Fibroblast of upper back skin (primary cell): ENCODE measurements around the gene KLHDC8A.

Experiments
- DNase-seq: peaks from one replicate; pipeline ENCODE4 v3.0.0-alpha.2; 2013

KLHDC8A gene

DNA sequence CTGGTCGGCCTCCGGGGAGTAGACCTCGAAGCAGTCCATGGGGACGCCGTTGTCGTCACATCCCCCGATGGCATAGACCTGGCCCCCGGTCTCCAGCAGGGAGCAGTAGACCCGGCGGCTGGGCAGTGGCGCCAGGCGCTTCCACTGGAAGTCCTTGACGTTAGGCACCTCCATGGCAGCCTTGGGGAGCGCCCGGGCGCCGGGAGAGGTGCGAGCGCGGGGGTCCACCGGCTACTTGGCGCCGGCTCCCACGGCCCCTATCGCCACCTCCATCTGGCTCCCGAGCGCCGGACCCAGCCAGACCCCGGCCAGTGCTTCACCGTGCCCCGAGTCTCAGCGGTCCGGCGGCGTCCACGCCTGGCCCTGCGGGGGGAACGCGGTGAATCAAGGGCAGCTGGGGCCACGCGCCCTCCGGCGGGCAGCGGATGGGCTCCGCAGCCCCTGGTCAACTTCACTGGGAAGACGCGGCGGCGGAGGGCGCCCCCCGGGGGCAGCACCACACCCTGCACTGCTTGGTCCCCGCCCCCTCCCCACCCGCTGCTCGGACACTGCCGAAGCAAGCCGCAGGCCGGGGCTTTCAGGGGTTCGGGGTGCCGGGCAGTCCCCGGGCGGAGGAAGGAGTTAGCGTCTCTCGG, 13.2 kb downstream of the KLHDC8A start:
- DNase-seq: no peak

DNA sequence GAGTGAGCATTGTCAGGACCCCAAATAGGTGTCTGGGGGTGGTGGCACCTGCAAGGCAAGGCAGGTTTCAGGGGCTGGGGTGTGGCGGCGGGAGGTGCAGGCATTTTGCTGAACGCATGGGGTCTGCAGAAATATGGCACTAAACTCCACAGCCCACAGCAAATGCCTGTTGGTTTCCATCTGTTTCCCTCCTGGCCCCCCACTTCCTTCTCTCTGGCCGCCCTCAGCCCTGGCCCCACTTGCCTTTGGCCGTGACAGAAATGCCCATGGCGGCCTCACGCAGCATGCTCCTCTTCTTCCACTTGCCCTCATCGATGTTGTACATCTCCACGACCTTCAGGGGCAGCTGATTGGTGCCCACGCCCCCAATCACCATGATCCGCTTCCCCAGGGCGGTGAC, 13.7 kb downstream of the KLHDC8A start:
- no peak for DNase-seq

DNA sequence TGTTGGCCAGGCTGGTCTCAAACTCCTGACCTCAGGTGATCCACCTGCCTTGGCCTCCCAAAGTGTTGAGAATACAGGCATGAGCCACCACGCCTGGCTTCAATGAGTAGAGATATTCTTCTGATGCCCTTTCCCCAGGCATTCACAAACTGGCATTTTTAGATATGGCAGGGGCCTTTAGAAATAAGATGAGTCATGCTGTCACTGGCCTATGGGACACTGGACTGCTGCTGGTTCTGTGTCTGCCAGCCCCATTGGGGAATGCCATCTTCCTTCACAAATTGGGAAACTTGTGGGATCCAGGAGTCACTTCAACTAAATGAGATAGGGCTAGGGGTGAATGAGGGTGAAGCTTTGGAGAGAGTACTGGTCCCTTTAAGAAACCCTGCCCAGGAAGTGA, 16.0 kb downstream of the KLHDC8A start:
- DNase-seq: no peak

DNA sequence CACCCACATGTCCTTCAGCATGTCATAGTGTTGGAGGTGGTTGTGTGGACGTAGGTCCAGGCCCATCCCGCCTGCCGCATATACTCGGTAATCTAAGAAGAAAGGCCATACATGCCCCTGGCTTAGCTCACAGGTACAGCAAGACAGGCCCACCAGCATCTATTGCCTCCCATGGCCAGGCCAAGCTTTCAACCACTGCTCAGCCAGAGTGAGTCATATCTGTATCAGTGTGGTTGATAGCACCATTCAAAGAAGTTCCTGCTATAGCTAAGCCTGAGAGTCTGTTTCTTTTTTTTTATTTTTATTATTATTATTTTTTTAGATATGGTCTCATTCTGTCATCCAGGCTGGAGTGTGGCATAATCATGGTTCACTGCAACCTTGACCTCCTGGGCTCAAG, 17.0 kb downstream of the KLHDC8A start:
- DNase-seq: no peak

DNA sequence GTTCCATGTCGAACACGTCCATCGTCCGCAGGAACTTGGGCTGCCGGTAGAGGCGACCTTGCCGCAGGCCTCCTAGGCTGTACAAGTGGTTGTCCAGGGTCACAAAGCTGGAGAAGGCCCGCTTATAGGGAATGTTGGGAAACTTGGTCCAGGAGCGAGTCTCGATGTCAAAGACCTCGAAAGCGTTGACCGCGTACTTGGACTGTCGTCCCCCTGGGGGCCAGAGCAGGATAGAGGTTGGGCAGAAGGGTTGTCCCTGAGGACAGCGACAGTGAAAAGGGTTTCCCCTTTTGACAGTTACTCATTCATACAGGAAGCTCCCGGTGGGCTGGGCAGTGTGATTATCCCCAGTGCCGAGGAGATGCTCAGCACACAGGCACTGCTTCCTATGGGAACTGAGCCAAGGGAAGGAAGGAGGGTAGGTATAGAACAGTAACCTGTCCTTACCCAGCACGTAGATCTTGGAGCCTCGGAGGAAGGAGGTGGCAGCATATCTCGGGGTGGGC, 17.5 kb downstream of the KLHDC8A start:
- no peak for DNase-seq

DNA sequence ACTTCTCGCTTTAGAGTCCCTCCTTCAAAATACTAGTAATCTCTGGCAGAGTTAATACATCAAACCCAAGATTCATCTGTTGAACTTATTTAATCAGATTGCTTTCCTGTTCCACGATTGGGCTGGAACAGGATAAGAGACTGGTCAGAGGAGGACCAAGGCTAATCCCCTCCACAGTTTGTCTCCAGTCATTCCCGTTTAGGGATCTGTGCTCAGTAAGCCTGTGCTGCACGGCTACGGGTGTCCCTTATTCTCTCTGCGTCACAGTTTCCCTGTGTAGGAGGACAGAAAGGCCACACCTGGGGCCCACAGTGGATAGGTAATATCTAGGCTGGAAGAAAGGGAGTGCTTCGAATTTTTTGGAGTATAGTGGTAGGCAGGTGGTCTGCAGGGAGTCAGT, 18.7 kb downstream of the KLHDC8A start:
- no peak for DNase-seq

DNA sequence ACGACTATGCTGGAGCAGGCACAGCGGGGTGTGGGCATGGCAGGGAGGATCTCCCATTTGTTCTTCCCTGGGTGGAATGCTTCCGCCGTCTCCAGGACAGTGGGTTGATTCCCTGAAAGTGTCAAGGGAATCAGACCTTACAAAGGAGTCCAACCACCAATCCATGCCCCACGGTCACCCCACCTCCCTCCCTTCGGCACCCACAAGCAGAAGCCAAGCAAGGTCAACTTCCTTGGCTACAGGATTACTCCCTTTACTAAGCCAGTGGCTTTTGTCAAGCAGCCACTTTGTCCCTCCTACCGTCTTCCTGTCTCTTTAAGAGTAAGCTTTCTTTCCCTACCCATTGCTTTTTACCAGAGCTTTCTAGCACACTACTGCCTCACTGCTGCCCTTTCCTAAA, 19.2 kb downstream of the KLHDC8A start:
- no peak for DNase-seq

DNA sequence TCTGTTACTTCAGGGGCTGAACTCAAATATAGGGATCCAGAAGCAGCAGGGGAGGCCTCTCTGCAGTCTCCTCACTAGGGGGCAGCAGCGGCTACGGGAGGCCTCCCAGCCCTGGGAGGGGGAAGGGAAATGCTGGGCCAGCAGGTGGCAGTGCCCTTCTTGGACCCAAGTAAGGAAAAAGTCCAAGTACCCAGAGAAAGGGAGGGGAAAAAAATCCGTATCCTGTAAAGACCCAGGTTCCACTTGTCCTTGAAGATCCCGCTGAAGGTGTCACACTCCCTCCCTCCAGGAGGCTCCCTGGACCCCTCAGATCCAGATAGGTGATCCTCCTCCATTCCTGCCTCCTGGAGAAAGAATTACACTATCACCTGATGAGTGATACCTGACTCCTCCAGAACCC, 21.0 kb downstream of the KLHDC8A start:
- DNase-seq: peak; percentile 60

DNA sequence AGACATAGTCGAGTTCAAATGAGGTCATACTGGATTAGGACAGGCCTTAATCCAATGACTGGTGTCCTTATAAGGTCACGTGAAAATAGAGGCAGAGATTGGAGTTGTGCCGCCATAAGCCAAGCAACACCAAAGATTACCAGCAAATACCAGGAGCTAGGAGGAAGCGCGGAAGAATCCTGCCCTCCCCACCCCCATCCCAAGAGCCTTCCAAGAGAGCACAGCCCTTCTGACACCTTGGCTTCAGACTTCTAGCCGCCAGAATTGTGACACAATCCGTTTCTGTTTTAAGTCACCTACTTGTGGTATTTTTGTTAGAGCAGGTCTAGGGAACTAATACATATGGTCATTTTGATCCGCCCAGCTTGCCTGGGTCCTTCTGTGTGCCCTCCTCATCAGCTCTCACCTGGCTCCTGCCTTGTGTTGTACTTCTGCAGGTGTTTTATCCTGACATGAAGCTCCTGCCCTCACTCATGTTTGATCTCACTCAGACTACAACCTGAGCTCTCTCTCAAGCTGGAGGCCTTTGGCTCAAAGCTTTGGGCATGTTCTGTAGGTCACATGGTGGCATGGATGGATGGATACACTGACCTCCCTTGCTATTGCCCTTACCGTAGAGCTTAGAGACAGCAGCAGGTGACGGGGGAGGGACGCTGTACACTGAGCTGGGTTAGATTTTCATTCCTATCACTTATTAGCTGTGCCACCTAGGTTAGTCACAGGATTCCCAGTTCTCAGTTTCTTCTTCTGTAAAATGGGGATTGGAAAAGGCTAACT, 24.5 kb downstream of the KLHDC8A start:
- no peak for DNase-seq

DNA sequence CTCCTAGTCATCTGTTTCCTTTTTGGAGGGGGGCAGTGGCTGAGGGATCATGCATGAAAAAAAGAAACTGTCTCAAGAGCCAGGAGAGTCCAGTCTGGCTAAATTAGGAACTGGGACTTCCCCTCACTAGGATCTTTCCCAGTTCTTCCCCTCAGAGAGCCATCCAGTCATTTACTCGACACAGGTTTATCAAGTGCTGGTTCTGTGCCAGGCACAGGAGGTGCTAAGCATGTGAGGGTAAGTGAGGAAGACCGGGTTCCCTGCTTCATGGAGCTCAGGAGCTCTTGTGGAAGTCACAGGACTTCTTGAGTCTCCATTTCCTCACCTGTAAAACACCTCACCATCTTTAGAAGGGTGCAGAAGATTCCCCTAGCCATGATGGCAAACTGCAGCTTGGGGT, 26.6 kb downstream of the KLHDC8A start:
- DNase-seq: no peak

DNA sequence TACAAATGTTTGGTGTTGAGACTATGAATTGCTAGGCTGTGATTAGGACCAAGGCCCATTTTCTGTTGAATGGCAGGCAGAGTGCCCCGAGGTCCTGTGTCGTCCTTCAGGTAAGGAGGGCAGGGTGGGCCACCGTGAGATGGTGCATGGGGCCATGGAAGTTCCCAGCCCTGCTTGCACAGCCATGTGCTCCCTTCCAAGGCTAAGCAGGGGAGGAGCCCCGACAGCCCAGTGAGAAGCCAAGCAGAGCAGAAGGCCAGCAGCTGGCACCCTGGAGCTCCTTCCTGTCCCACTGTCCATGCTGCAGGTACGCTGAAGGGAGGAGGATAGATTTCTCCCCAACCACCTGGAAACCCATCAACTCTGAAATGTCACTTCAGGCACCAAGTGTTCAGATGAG, 27.0 kb downstream of the KLHDC8A start:
- DNase-seq: no peak

DNA sequence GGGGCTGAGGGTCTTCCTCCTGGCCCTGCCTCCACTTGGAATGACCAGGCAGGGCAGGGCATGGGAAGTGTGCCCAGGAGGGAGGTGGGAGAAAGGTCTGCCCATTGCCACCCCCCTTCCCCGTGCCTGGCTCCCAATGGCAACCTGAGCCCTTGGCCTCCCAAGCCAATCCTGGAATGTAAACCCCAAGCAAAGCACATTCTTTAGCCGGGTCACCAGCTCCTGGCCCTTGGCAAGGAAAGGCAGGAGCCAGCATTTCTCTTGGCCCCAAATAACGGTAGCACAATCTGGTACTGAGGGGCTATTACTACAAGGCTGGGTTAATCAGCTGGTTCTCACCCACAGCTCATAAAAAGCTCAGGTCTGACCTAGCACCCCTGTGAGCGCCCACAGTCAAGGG, 28.2 kb downstream of the KLHDC8A start:
- DNase-seq: no peak

DNA sequence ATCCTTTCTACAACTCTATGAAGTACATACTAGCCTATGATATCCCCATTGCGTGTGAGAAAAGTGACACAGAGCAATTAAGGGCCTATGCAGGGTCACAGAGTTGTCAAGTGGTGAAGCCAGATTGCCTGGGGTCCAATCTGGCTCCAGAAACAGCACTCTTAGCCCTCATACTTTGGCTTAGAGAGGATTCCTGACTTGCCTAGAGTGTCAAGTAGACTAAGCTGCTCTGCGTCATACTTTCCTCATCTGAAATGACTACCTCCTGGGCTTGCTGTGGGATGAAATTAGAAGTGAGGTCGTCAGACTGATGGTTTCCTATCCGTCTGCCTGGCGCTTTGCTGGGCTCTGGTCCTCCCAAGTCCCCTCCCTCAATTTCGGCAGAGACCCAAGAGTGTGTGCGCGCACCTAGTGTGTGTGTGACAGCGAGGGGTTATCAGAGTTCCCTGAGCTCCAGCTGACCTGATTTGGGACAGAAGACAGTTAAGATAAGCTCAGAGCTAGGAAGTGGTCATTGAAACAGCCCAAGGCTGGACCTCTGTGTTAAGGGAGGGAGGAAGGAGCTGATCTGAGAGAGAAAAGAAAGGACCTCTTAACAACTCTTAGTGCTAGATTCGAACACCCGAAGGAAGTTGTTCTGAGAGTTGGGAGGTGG, 29.8 kb downstream of the KLHDC8A start:
- peak; percentile 18 for DNase-seq

DNA sequence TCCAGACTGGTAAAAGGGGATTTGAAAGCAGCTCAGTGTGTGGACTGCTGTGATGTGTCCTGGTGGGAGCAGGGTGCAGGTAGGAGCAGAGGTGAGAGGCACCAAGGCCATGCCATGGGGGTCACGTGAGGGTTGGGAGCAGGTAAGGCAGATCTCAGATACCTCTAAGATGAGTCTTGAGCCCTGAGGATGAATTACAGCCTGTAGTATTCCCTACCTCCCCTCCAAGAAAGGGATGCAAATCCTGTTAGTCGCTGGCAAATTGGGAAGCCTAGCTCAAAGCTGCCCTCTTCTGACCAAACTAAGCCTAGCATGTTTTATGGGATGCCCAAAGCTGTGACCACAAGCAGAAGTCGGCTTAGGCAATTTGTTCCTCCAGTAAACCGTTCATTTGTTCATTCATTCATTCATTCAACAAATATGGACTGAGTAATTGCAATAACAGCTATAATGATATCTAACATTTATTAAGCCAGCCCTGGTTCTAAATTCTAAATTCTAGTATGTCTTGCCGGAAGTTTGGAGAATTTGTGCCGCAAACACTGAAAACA, 31.3 kb downstream of the KLHDC8A start:
- DNase-seq: peak; percentile 79

DNA sequence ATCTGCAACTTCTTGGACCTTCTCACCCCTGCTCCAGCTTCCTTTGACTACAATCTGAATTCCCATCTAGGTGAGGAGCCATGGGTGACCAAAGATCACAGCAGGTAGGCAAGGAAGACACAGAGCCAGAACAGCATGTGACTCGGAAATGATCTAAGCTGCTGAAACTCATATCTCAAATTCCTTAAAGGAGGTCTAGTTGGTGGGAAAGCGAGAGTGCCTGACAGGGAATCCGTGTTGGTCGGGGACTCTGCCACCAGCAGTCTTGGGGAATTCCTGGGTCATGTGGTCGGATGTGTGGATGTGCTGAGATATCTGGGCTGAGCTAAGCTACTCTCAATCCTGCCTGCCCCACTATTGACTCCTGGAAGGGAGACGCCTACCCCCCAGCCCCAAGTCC, 31.9 kb downstream of the KLHDC8A start:
- peak; percentile 46 for DNase-seq

DNA sequence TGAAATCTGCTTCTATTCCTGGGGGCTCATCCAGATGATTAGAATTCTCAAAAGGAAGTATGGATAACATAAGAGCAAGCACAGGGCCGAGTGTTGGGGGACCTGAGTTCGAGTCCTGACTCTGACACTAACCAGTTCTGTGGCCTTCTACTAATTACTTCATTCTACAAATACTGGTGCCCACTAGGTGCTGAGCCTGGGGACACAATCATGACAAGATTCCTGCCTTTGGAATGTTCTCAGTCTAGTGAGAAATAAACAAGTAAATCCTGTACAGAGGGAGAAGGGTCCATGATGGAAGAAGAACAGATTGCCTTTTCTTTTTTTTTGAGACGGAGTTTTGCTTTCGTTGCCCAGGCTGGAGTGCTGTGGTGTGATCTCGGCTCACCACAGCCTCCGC, 32.9 kb downstream of the KLHDC8A start:
- no peak for DNase-seq

DNA sequence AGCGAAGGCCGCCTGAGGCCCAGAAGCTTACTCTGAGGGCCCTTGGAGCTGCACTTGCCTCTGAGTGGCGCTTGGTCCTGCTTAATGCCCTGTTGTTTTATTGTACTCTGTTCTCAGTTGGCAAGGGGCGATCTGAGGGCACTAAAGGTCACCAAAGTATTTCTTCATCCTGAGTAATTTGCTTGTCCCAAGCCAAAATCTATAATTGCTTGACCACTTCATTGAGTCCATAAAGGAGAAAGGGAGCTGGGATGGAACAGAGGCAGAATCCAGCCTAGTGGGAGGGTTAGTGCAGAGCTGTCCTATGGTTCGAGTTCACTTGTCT, 34.8 kb downstream of the KLHDC8A start:
- DNase-seq: no peak

DNA sequence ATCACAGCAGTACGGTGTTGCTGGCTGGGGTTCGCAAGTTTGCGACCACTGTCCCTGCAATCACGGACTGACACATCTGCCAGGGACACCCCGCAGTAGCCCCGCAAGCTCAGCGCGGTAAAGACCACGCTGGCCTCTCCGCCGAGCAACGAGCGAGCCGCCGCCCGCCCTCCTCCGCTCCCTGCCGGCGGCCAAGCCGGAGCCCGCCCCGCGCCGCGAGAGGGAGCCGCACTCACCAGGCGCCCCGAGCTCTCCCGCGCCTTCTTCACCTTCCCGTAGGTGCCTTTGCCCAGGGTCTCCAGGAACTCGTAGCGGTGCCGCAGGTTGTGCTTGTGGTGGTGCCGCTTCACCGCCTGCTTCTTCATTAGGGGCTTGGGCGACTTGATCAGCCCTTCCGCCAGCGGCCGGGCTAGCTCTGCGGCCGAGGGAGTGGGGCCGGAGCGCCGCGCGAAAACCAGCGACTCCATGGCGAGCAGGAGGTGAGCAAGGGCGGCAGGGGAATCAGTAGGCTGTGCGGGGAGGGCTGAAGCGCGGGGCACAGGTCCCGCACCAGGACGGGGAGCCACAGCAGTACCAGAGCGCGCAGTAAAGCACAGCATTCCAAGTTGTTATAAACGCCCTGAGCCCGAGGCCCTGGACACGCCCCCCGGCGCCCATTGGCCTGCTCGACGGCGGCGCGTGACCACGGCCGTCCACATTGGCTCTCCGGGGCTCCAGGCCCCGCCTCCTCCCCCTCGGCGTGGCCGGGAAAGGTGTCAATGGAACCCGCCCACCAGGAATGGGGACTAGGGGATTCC, 35.4 kb downstream of the KLHDC8A start, which contains the start of gene NUAK2:
TSS of gene NUAK2 (minus strand) at position 584 of the 797 bp plus-strand sequence. CDS start at position 467, 117 bp downstream.
- DNase-seq: peak; percentile 89

DNA sequence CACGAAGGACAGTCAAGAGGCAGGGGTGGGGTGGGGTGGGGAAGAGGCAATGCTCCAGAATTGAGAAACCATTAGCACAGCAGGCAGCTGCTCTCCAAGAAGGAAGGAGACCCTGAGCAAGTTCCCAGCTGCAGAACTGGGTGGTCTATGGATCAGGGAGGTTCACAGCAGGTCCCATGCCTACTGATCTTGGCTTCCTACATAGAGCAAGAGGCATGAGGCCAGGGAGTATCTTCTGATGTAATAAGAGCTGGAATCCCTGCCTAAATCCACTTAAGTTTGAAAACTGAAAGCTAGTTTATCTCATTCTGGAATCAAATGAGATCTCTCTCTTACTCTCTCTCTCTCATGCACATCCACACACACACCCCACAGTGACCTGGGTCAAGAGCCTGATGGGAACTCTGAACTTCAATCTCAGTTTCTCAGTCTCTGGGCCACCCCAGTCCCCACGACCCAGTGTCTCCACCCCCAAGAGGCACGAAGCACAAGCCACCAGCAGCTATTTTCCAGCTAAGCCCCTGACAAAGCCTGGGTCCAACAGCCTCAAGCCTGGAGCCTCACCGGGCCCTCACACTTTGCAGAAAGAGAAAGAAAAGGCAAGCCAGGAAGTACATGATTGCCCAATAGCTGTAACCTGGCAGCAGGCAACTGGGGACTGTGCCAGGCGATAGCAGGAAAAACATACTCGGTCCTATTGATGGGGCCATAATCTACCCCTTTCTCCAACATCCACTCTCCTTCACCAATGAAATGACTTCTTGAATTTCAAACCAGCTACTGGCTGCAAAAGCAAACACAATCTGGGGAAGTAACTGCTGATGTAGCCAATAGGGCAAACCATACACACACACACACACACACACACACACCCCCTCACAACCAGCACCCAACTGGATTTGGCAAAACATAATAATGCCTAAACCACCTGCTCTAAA, 37.4 kb downstream of the KLHDC8A start:
- peak; percentile 68 for DNase-seq

DNA sequence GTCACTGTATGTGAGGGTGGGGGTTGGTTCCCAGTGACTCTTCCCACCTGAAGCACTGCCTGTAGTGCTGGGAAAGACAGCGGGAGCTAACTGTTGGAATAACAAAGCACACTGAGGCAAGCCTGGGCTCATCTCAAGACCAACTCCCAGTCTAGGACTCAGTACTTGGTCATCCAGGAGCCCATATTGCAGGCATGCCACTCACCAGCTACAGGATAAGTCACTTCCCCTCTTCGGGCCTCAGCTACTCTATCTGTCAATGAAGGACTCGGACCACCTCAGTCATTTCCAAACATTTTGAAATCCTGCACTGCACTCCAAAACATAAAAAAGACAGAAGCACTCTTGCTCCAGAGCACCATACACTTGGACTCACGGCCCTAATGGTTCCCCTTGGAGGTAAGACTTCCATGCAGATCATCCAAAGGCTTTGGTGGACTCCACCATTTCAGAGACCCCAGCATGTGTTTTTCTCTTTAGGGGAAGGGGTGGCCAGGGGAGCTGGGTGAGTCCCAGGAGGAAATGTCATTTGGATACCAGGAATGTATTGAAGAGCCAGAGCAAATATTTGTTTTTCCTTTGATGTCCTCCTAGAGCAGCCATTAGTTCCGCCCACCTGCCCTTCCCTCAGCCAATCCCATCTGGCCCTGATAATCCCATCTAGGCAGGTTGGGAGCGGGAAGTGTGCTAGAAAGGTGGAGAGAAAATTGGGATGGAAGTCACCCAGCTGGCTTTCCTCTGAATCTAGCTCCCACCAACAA, 38.3 kb downstream of the KLHDC8A start:
- DNase-seq: no peak
